ENCODE measurements around the gene S100A14. TPM values are rescaled to one million over a fixed set of nuclear protein-coding genes. Genes with fewer than 3 reads are reported as not detected.

S100A14 gene
- total and polyA plus RNA-seq, 2 of the 4 experiments (the other 2 are of a cell fraction): 0.10 TPM; not detected in 1

- Histone ChIP-seq H3K79me1 (ENCODE audit: low read depth in 1 of 2, low read length in 2 of 2) (peaks cover 15 to 54% of the 10 kb centered on the region in 2 experiments), H3K4me1 (ENCODE audit: control insufficient read depth, insufficient read depth, low read length) (peaks cover 42% of the 10 kb centered on the region), H4K91ac (ENCODE audit: insufficient read depth, low read depth, low read length) (peak overlapping the region; percentile 88), H3K14ac (replicated peaks; ENCODE audit: low read depth, low read length) (peak overlapping the region; percentile 93), H3K23ac (ENCODE audit: low read depth, low read length) (peak overlapping the region; percentile 93), H3K27ac (ENCODE audit: insufficient read depth, low read length) (peak overlapping the region; percentile 95), H3K4me3 (ENCODE audit: insufficient read depth, low read depth, low read length) (peak overlapping the region; percentile 96), H4K5ac (ENCODE audit: low read depth, low read length) (peak overlapping the region; percentile 88), H3K9ac (ENCODE audit: low read depth, low read length) (peak overlapping the region; percentile 99), H3K4me2 (ENCODE audit: low read depth, low read length) (peak overlapping the region; percentile 94), H4K20me1 (ENCODE audit: insufficient read depth, low read length) (peaks cover 11% of the 10 kb centered on the region; the same call in 1 of the 2 replicates), H3K36me3 (ENCODE audit: control insufficient read depth, insufficient read depth, low read length) (peaks cover 9% of the 10 kb centered on the region), H3K18ac (ENCODE audit: low read depth, low read length) (peak overlapping the region; percentile 69), H2AK5ac (ENCODE audit: low read depth, low read length) (peak overlapping the region; percentile 92), H2BK15ac (ENCODE audit: low read depth, low read length) (0 out of 3 replicates have a peak overlapping the region, but pooled peaks have one; percentile 54), H3K56ac (ENCODE audit: extremely low read depth, insufficient read depth, low read length) (peak overlapping the region; percentile 75; the same call in 1 of the 2 replicates), H3K27me3 (ENCODE audit: control insufficient read depth, insufficient read depth, low read length) (no peaks in the 10 kb centered on the region), H2BK120ac (ENCODE audit: low read depth, low read length) (peak overlapping the region; percentile 76), H3K9me3 (ENCODE audit: control insufficient read depth, insufficient read depth, low read length) (no peaks in the 10 kb centered on the region), H4K8ac (ENCODE audit: low read depth in 2 of 2, low read length in 2 of 2) (peak overlapping the region; percentile 79 to 82), H3K4ac (ENCODE audit: low read depth, low read length) (peak overlapping the region; percentile 90), H2AFZ (replicated peaks; ENCODE audit: low read length, poor library complexity) (peak overlapping the region; percentile 75), H3K9me1 (ENCODE audit: insufficient read depth, low read length) (peaks cover 17% of the 10 kb centered on the region), H2AK9ac (replicated peaks; ENCODE audit: low read depth, low read length, poor library complexity) (peak overlapping the region; percentile 99), H2BK20ac (ENCODE audit: low read depth, low read length) (peak overlapping the region; percentile 45; the same call in 1 of the 2 replicates), H2BK5ac (ENCODE audit: low read depth, low read length, poor library complexity, severe bottlenecking) (peak overlapping the region; percentile 90)
- ChIA-PET CTCF (interaction anchor here (0.7 to 3.3 kb wide), 4 partner anchors 10 to 79 kb away, joined by 3 to 18 read pairs (median 4); partner anchors contain the start of genes S100A1 and S100A13), POLR2A (ENCODE audit: unreplicated experiment) (interaction anchor here (1.4 to 1.5 kb wide), 2 partner anchors 15 to 77 kb away, joined by 6 to 10 read pairs; partner anchors contain the start of gene S100A13)
- peak; percentile 8 for ATAC-seq (ENCODE audit: low read depth)
- no peak for DNase-seq
- no TSS peak for BruUV-seq (replicated peaks)
- WGBS, 2 experiments (ENCODE audit: extremely low coverage in 2 of 2, insufficient read length in 1 of 2): 35% methylated on average over 4 of the region's 11 CpGs; no CpG with 5 or more reads in 1 of the 2 experiments
- dilution Hi-C loops (cut with HindIII; ENCODE audit: low sequenced_read_pairs, unreplicated experiment): no loop called here
- TF ChIP-seq MXI1 (IDR thresholded peaks at IDR 0.05; ENCODE audit: borderline replicate concordance, low read depth, low read length) (no peak), SMC3 (IDR thresholded peaks at IDR 0.05; ENCODE audit: low read depth, low read length) (no peak), USF2 (IDR thresholded peaks at IDR 0.05; ENCODE audit: low read depth, low read length) (no peak), POLR2A (IDR thresholded peaks at IDR 0.05; ENCODE audit: low read depth, low read length) (no peak), MAZ (IDR thresholded peaks at IDR 0.05; ENCODE audit: borderline replicate concordance, low read depth, low read length) (no peak), RCOR1 (IDR thresholded peaks at IDR 0.05; ENCODE audit: insufficient replicate concordance, low read length) (no peak), FOS (IDR thresholded peaks at IDR 0.05; ENCODE audit: low read depth, low read length) (no peak), BHLHE40 (IDR thresholded peaks at IDR 0.05; ENCODE audit: low read depth, low read length) (no peak)
- in situ Hi-C loops (cut with MboI; ENCODE audit: low sequenced_read_pairs): no loop called here
- intact Hi-C loops (cut with micrococcal nuclease): loop anchor here (2.0 kb wide), 1 partner anchor 39 kb away; no protein-coding TSS in a partner anchor
Measured at GRCh38 chr1:153612111-153612754, 3.9 kb downstream of the S100A14 start.
